MG63 (cell line): Measurements from ENCODE around the gene TMEM95. TPM values are rescaled to one million over a fixed set of nuclear protein-coding genes. Genes with fewer than 3 reads are reported as not detected.
"Not testable (repeated sequence)": the region's sequence is repeated elsewhere in the genome, so short reads cannot be mapped to it uniquely, and the experiment has no call there.

Source experiments
- DNase-seq: peaks from one replicate; pipeline ENCODE4 v3.0.0-alpha.2; 2020
- H3K27me3 ChIP-seq: fragments of 250-450 bp; sonication (Bioruptor Pico); 2 replicates; pipeline ENCODE4 v1.5.1; 2020; ENCODE audit warnings: mild to moderate bottlenecking, moderate library complexity
- H3K36me3 ChIP-seq: fragments of 250-450 bp; sonication (Bioruptor Pico); 2 replicates; pipeline ENCODE4 v1.5.1; 2020; ENCODE audit warnings: mild to moderate bottlenecking, moderate library complexity
- H3K4me3 ChIP-seq: fragments of 250-450 bp; sonication (Bioruptor Pico); 2 replicates; pipeline ENCODE4 v1.5.1; 2020; ENCODE audit warnings: mild to moderate bottlenecking, moderate library complexity
- H3K9me3 ChIP-seq: fragments of 250-450 bp; sonication (Bioruptor Pico); 2 replicates; pipeline ENCODE4 v1.5.1; 2020; ENCODE audit warnings: mild to moderate bottlenecking, moderate library complexity
- total RNA-seq: library from RNA; depleted of rRNA; stranded (reverse); fragments of >200 nt; shearing (Covaris generic); gene quantifications from 2 replicates; pipeline ENCODE4 v1.2.3, GENCODE V29; 2014; ENCODE audit warnings: low replicate concordance

TMEM95 gene
- total RNA-seq, 1 experiment from 2014 or later, result not detected

GRCh38 chr17:7355573-7355972, 617 bp downstream of the TMEM95 start:
- Histone ChIP-seq H3K9me3 (no peaks in the 10 kb centered on the region), H3K4me3 (no peak overlapping the region), H3K36me3 (no peaks in the 10 kb centered on the region), H3K27me3 (no peaks in the 10 kb centered on the region)
- DNase-seq, result no peak

- Histone ChIP-seq H3K9me3 (no peaks in the 10 kb centered on the region), H3K27me3 (no peaks in the 10 kb centered on the region), H3K4me3 (no peak overlapping the region), H3K36me3 (no peaks in the 10 kb centered on the region)
- peak; percentile 54 for DNase-seq
Observed at GRCh38 chr17:7356072-7356549, 1.2 kb downstream of the TMEM95 start.

- Histone ChIP-seq H3K27me3 (no peaks in the 10 kb centered on the region), H3K36me3 (no peaks in the 10 kb centered on the region), H3K4me3 (no peak overlapping the region), H3K9me3 (no peaks in the 10 kb centered on the region)
- DNase-seq, result no peak
Observed at GRCh38 chr17:7356756-7357155, 1.8 kb downstream of the TMEM95 start.

- Histone ChIP-seq H3K36me3 (no peaks in the 10 kb centered on the region), H3K9me3 (no peaks in the 10 kb centered on the region), H3K27me3 (no peaks in the 10 kb centered on the region), H3K4me3 (no peak overlapping the region)
- no peak for DNase-seq
Observed at GRCh38 chr17:7357381-7357780, 2.4 kb downstream of the TMEM95 start.

GRCh38 chr17:7361906-7362305, 7.0 kb downstream of the TMEM95 start:
- Histone ChIP-seq H3K36me3 (no peaks in the 10 kb centered on the region), H3K27me3 (no peaks in the 10 kb centered on the region), H3K9me3 (no peaks in the 10 kb centered on the region), H3K4me3 (no peak overlapping the region)
- no peak for DNase-seq

- DNase-seq, result peak; percentile 57
- H3K36me3 ChIP-seq, result no peaks in the 10 kb centered on the region
- H3K27me3 ChIP-seq, result no peaks in the 10 kb centered on the region
- H3K4me3 ChIP-seq, result no peak overlapping the region
- H3K9me3 ChIP-seq, result no peaks in the 10 kb centered on the region
Observed at GRCh38 chr17:7363311-7363710, 8.4 kb downstream of the TMEM95 start.

- H3K27me3 ChIP-seq, H3K9me3 ChIP-seq, H3K4me3 ChIP-seq, DNase-seq, H3K36me3 ChIP-seq: not testable (repeated sequence)
Observed at GRCh38 chr17:7365963-7366362, 11.0 kb downstream of the TMEM95 start.

GRCh38 chr17:7367083-7367482, 12.1 kb downstream of the TMEM95 start:
- no peak overlapping the region for H3K4me3 ChIP-seq
- no peaks in the 10 kb centered on the region for H3K27me3 ChIP-seq
- no peak for DNase-seq
- H3K9me3 ChIP-seq, result no peaks in the 10 kb centered on the region
- H3K36me3 ChIP-seq, result no peaks in the 10 kb centered on the region

GRCh38 chr17:7367918-7368598, 13.1 kb downstream of the TMEM95 start:
- H3K9me3 ChIP-seq, result no peaks in the 10 kb centered on the region
- H3K36me3 ChIP-seq, result no peaks in the 10 kb centered on the region
- no peak for DNase-seq
- no peaks in the 10 kb centered on the region for H3K27me3 ChIP-seq
- no peak overlapping the region for H3K4me3 ChIP-seq

- not testable (repeated sequence) for DNase-seq, H3K4me3 ChIP-seq, H3K36me3 ChIP-seq, H3K9me3 ChIP-seq, H3K27me3 ChIP-seq
Observed at GRCh38 chr17:7368599-7368994, 13.6 kb downstream of the TMEM95 start.

GRCh38 chr17:7369825-7370224, 14.9 kb downstream of the TMEM95 start:
- Histone ChIP-seq H3K9me3 (no peaks in the 10 kb centered on the region), H3K4me3 (no peak overlapping the region), H3K27me3 (no peaks in the 10 kb centered on the region), H3K36me3 (no peaks in the 10 kb centered on the region)
- no peak for DNase-seq

- Histone ChIP-seq H3K9me3 (no peaks in the 10 kb centered on the region), H3K27me3 (no peaks in the 10 kb centered on the region), H3K36me3 (no peaks in the 10 kb centered on the region), H3K4me3 (no peak overlapping the region)
- no peak for DNase-seq
Observed at GRCh38 chr17:7370853-7371252, 15.9 kb downstream of the TMEM95 start.

GRCh38 chr17:7374353-7374752, 19.4 kb downstream of the TMEM95 start:
- Histone ChIP-seq H3K9me3 (no peaks in the 10 kb centered on the region), H3K27me3 (no peaks in the 10 kb centered on the region), H3K4me3 (no peak overlapping the region), H3K36me3 (no peaks in the 10 kb centered on the region)
- DNase-seq, result no peak

- no peaks in the 10 kb centered on the region for H3K9me3 ChIP-seq
- H3K27me3 ChIP-seq, result no peaks in the 10 kb centered on the region
- H3K4me3 ChIP-seq, result no peak overlapping the region
- no peaks in the 10 kb centered on the region for H3K36me3 ChIP-seq
- DNase-seq, result no peak
Observed at GRCh38 chr17:7379134-7379533, 24.2 kb downstream of the TMEM95 start.

GRCh38 chr17:7380321-7380720, 25.4 kb downstream of the TMEM95 start:
- no peaks in the 10 kb centered on the region for H3K36me3 ChIP-seq
- no peak for DNase-seq
- no peak overlapping the region for H3K4me3 ChIP-seq
- H3K27me3 ChIP-seq, result no peaks in the 10 kb centered on the region
- H3K9me3 ChIP-seq, result no peaks in the 10 kb centered on the region

- no peaks in the 10 kb centered on the region for H3K9me3 ChIP-seq
- DNase-seq, result no peak
- no peak within 1 kb of the TSS for H3K4me3 ChIP-seq
- H3K36me3 ChIP-seq, result no peaks in the 10 kb centered on the region
- no peaks in the 10 kb centered on the region for H3K27me3 ChIP-seq
Observed at GRCh38 chr17:7380855-7381683, 26.1 kb downstream of the TMEM95 start, which contains the start of gene TNK1. Gene TNK1, plus strand, starts transcription at chr17:7381089. Its CDS starts 1,838 bp downstream, at chr17:7382927.

- no peak overlapping the region for H3K4me3 ChIP-seq
- H3K27me3 ChIP-seq, result no peaks in the 10 kb centered on the region
- DNase-seq, result no peak
- no peaks in the 10 kb centered on the region for H3K9me3 ChIP-seq
- H3K36me3 ChIP-seq, result no peaks in the 10 kb centered on the region
Observed at GRCh38 chr17:7382901-7383300, 27.9 kb downstream of the TMEM95 start.

GRCh38 chr17:7383371-7383741, 28.4 kb downstream of the TMEM95 start:
- Histone ChIP-seq H3K9me3 (no peaks in the 10 kb centered on the region), H3K27me3 (no peaks in the 10 kb centered on the region), H3K4me3 (no peak overlapping the region), H3K36me3 (no peaks in the 10 kb centered on the region)
- no peak for DNase-seq
